GM18498 (cell line): ENCODE results near the gene NOP16.

Source experiments
- ATAC-seq: cut with Tn5 transposase; IDR thresholded peaks from one replicate; pipeline ENCODE4 v1.9.1; 2021; ENCODE audit warnings: mild to moderate bottlenecking, moderate library complexity; ENCODE audit not compliant: unreplicated experiment

NOP16 gene

DNA sequence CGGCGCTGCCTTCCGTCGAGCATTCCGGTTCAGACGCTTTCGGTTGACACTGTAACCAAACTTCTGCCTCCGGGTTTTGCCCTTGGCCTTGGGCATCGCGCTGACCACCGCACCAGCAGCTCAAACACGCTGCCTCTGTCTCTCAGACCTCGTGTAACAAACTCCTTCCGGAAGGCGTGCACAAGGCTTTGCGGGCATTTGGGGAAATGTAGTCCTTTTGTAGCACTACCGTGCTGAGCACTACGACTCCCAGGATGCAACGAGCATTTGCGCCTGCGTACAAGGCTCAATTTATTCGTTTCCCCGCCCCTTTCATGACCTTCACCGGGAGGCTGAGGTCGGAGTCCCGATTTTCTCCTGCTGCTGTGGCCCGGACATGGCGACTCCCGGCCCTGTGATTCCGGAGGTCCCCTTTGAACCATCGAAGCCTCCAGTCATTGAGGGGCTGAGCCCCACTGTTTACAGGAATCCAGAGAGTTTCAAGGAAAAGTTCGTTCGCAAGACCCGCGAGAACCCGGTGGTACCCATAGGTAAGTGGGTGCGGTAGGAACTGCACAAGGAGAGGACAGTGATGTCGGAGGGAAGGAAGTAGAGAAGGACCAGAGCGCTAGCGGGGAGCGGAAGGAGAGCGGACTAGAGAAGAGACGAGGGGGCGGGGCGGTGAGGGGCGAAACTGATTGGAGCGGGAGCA lies at the start of gene NOP16, which contains the start of gene HIGD2A:
Gene NOP16 (minus strand): TSS at position 155 of the 691 bp plus-strand sequence. CDS start 59 bp downstream, at position 96.
Gene HIGD2A (plus strand): TSS at position 308 of the 691 bp plus-strand sequence. CDS start 69 bp downstream, at position 377.
- ATAC-seq = peak; percentile 90

DNA sequence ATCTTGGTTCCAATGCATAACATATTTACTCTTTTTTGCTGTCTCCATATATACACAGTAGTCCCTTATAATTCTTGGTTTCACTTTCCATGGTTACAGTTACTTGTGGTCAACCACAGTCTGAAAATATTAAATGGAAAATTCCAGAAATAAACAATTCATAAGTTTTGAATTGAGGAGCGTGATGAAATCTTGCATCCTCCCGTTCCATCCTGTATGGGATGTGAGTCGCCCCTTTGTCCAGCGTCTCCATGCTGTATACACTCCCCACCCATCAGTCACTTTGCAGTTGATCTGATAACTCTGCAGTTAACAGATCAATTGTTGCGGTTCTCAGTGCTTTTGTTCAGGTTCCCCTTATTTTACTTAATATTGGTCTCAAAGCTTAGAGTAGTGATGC lies 48.3 kb upstream of the NOP16 start:
- no peak for ATAC-seq

DNA sequence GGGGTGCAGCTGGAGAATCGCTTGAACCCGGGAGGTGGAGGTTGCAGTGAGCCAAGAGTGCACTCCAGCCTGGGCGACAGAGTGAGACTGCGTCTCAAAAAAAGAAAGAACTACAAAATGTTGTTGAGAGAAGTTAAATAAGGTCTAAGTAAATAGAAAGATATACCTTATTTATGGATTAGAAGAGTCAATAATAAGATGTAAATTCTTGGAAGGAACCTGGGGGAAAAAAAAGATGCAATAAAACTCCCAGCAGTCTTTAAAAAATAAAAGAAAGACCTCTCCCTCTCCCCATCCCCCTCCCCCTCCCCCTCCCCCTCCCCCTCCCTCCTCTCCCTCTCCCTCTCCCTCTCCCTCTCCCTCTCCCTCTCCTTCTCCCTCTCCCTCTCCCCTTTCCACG lies 44.3 kb upstream of the NOP16 start:
- no peak for ATAC-seq

- ATAC-seq = no peak
These were observed 41.6 kb upstream of the NOP16 start for GRCh38 chr5:176429972-176430371.

DNA sequence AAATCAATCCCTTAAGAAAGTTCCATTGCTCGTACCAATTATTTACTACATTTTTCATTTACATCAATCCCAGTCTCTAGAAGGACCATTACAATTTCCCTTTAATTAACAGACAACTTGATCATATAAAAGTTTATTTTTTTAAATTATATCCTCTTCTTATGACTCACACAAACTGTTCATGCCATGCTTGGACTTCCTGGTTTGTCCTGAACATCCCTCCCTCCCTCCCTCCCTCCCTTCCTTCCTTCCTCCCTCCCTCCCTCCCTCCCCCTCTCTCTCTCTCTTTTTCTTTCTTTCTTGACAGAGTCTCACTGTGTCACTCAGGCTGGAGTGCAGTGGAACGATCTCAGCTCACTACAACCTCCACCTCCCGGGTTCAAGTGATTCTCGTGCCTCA lies 39.6 kb upstream of the NOP16 start:
- ATAC-seq = no peak

- ATAC-seq = no peak
These were observed 38.5 kb upstream of the NOP16 start for GRCh38 chr5:176426876-176427275.

- ATAC-seq = no peak
These were observed 37.4 kb upstream of the NOP16 start for GRCh38 chr5:176425791-176426190.

DNA sequence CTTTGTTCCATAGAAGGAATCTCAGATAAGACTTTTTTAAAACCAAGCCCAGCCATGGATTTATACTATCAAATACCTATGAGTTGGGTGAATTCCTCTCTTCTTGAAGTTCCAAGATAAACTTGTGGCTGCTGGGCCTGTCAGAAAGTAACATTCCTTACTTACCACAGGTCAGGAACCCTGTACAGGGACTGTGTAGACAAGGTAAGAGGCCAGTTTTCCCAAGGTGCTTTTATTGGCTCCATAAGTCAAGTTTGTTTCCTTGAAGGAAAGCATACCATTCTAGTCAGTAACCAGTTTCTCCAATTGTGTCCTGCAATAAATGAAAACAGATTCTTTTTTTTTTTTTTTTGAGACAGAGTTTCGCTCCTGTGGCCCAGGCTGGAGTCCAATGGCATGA lies 36.7 kb upstream of the NOP16 start:
- no peak for ATAC-seq

- ATAC-seq = no peak
These were observed 35.8 kb upstream of the NOP16 start for GRCh38 chr5:176424181-176424580.

DNA sequence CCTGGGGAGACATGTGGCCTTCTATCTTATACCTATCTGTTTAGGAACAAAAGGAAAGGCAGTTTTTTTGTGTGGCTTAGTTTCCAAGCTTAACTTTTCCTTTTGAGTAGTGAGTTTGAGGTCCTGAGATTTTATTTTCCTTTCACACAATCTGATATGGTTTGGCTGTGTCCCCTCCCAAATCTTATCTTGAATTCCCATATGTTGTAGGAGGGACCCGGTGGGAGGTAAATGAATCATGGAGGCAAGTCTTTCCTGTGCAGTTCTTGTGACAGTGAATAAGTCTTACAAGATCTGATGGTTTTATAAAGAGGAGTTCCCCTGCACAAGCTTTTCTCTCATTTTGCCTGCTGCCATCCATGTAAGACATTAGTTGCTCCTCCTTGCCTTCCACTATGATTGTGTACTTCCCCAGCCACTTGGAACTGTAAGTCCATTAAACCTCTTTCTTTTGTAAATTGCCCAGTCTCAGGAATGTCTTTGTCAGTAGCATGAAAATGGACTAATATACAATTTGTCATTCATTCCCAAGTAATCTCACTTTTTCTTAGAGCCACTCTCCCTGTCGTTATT lies 32.7 kb upstream of the NOP16 start:
- ATAC-seq = no peak

DNA sequence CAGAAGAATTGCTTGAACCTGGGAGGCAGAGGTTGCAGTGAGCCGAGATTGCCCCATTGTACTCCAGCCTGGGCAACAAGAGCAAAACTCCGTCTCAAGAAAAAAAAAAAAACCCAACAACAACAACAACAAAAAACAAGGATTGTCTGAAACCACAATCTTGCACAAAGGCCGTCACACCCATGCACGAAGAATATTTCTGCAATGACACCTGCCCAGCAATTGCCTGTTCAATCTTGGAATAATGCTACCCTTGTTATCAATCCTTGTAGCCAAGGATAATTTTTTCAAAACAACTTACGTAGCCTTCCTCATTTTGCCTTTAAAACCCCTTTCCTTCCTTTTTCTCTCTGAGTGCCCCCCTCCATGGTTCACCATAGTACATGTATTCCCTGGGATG lies 31.7 kb upstream of the NOP16 start:
- no peak for ATAC-seq

GRCh38 chr5:176418251-176418650 lies 29.9 kb upstream of the NOP16 start:
- ATAC-seq = no peak

- ATAC-seq = no peak
These were observed 28.6 kb upstream of the NOP16 start for GRCh38 chr5:176416965-176417364.

- peak; percentile 95 for ATAC-seq
These were observed 27.8 kb upstream of the NOP16 start, which contains the start of gene CLTB for GRCh38 chr5:176415952-176416924. Gene CLTB (minus strand): TSS chr5:176416539. CDS start chr5:176416363, 176 bp downstream.

DNA sequence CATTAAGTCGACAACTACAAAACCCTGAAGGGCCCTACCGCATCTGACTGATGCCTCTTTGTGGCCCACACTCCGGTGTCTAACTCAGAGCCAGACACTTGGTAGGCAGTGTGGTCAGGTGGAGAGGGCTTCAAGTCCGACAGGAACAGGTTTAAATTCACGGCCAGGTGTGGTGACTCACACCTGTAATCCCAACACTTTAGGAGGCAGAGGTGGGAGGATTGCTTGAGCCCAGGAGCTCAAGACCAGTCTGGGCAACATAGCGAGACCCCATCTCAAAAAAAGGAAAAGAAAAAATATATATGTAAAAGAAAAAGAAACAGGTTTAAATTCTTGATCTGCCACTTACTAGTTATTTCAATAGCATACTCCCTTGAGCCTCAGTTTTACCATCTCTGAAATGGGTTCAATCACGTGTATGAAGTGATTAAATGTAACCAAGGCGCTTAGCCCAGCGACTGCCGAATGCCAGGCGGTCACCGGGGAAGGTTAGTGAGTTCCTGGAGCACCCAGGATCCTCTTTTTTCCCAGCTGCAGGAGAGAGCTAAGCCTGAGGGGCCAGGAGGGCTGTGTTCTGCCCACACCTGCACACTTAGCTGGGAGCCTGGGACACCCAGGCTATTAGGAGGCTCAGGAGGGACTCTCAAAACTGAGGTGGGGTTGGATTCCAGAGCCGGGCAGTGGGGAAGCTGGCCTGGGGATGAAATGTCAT lies 27.0 kb upstream of the NOP16 start:
- ATAC-seq = no peak

GRCh38 chr5:176414704-176415103 lies 26.3 kb upstream of the NOP16 start:
- no peak for ATAC-seq

DNA sequence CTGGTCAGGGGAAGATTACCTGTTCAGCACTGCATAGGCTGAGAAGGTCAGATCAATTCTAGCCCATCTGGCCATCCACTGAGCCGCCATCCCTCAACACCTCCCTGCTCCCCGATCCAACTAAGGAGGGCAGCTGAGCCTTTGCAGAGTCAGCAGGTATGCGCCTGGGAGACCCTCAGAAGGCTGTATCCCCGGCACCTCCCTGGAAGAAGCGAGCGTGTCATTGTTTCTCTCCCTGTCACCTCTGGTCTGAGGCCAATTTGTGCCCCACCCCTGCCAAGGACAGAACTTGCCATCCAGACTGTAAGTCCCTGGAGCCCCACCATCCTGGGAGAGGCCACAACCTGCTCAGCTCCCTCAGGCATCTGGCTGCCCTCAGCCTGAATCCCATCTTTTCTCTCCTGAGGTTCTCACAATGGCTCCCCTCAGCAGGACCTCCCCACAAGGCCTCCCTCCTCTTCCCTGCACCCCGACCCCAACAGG lies 25.4 kb upstream of the NOP16 start:
- ATAC-seq = no peak

- no peak for ATAC-seq
These were observed 24.8 kb upstream of the NOP16 start for GRCh38 chr5:176413255-176413565.

DNA sequence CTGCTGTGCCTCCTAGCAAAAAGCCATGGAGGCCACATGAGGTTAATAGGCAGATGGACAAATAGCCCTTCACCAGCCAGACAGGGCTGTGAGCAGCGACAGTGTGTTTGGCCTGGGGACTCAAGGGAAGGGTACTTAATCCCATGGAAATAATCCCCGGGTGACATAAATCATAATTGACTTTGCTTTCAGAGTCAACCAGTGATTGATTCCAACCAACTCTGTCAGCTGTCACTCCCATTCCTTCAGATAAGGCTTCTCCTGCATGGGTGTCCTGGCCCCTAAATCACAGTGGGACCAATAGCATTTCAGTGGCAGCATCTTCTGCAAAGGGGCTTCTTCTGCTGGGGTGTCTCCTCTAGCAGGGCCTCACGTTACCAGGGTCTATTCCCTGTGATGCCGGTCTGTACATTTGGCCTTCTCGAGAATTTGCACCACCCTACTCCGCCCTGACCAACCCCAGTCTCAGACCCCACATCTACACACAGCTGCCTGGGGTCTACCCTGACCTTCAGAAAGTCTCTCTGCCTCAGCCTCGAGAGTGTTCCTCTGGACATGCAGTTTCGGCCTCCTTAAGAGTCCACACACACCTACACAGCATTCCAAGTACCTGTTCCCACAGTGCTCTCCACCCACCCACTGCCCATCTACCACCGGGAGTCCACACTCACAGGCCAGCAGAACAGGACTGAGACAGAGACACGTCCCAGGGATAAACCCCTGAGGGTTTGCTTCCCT lies 24.3 kb upstream of the NOP16 start:
- ATAC-seq = no peak
